GM12878 (cell line): Measurements from ENCODE around the gene HIRA.

Experiments used
- EZH2 ChIP-seq: IDR thresholded peaks from 2 replicates; pipeline ENCODE4 v1.6.1; 2012; ENCODE audit warnings: low read depth, mild to moderate bottlenecking, control low read depth, inconsistent platforms, low read length, borderline replicate concordance; ENCODE audit not compliant: control insufficient read depth
- POLR2AphosphoS5 ChIP-seq: IDR thresholded peaks from 2 replicates; pipeline ENCODE4 v1.6.1; 2011; ENCODE audit warnings: mild to moderate bottlenecking, low read length, inconsistent platforms
- SUZ12 ChIP-seq: fragments of 200-600 bp; sonication (generic); IDR thresholded peaks from one replicate; pipeline ENCODE4 v1.6.1; 2018; ENCODE audit warnings: antibody characterized with exemption, mild to moderate bottlenecking; ENCODE audit not compliant: unreplicated experiment

- TF ChIP-seq POLR2AphosphoS5 (no peak), SUZ12 (no peak), EZH2 (no peak)
These were observed 74.7 kb downstream of the HIRA start for GRCh38 chr22:19356708-19357269.
